Fibroblast of peridontal ligament (primary cell): ENCODE data around the gene NLGN1.

ENCODE experiments used
- DNase-seq: peaks from one replicate; pipeline ENCODE4 v3.0.0-alpha.2; 2010; ENCODE audit errors: extremely low read depth

The NLGN1 gene

DNA sequence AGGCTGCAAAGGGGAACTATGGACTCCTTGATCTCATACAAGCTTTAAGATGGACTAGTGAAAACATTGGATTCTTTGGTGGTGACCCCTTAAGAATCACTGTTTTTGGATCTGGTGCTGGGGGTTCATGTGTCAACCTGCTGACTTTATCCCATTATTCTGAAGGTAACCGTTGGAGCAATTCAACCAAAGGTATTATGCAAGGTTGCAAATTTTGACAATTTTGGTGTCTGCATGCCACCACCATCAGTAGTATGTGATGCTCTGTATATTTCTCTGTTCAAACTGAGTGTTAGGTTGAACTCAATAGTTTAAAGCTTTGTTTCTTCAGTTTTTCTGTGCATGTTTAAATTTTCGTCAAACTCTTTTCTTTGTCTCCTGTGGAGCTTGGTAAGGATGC is 877.8 kb downstream of the NLGN1 start:
- no peak for DNase-seq

GRCh38 chr3:174276826-174277225 is 879.3 kb downstream of the NLGN1 start:
- DNase-seq, result no peak

DNA sequence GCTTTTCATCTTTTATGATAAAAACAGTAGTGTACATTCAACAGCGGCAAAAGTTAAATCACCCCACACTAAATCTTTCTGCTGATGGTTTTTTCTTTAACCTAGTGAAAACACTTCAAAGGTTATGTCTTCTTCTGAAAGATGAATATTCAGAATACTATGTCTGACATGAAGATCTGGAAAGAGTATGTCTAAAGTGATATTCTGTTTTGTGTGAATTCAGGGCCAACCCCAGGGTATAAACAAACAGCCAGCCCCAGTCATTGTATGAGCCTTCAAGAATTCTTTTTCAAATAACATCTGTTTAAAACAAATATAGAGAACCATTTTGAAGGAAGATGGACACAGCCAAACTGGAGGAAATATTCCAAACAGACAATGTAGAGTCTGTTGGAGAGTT is 880.5 kb downstream of the NLGN1 start:
- no peak for DNase-seq

DNA sequence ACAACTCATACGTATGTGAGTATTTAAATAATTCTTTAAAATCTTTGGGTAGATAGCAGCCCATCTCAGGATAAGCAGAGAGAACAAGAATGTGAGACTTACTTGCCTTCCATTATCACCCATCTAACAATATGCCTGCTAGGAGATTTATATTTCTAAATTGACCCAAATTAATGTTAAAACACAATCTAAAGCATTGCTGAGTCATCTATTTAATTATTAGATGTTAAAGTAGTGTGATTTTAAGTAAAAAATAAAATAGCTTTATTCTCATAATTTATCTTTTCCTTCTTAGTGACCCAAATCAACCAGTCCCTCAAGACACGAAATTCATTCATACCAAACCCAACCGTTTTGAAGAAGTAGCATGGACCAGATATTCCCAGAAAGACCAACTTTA is 882.6 kb downstream of the NLGN1 start:
- DNase-seq, result no peak

DNA sequence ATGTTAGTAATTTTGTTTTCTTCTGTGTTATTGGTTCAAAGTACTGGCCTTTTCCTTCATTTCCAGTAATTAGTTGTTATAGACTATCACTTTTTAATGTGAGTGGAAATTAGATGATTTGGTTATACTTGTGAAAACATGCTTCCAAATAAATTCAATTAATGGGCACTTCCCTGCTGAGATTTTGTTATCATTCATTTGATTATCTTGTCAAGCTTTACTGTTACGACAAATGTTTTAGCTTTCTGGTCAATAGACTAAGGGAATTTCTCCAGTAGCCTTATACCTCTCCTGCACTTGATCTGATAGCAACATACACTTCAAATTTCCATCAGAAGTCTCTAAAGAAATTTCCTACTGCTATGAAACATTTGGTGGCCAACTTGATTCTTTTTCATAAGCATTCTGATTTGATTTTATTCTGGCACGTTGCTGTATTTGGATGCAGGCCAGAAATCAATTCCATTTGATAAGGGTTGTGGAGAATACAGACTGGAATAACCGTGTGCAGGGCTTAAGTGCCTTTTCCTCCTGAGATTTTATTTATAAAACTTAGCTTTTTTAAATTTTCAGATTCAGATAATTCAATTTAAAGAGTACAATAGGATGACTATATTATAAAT is 887.8 kb downstream of the NLGN1 start:
- no peak for DNase-seq

DNA sequence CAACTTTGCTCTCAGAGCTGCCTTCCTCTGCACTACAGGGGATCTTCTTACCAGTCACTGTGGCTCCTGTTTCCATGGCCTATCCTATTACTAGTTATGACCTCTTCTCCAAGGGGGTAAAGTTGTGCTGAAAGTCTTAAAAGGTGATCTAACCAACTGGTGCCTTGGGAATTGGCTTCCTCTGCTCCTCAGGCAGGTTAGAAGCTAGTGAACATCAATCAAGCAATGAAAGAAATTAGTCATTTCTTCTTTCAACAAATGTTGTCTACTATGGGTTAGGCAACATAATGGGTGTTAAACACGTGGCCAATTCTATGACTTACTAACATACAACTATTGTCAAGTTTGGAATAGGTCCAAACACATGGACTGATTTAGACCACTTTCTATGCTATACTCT is 890.2 kb downstream of the NLGN1 start:
- DNase-seq, result peak; percentile 14

GRCh38 chr3:174294616-174295015 is 897.1 kb downstream of the NLGN1 start:
- DNase-seq, result peak; percentile 10

DNA sequence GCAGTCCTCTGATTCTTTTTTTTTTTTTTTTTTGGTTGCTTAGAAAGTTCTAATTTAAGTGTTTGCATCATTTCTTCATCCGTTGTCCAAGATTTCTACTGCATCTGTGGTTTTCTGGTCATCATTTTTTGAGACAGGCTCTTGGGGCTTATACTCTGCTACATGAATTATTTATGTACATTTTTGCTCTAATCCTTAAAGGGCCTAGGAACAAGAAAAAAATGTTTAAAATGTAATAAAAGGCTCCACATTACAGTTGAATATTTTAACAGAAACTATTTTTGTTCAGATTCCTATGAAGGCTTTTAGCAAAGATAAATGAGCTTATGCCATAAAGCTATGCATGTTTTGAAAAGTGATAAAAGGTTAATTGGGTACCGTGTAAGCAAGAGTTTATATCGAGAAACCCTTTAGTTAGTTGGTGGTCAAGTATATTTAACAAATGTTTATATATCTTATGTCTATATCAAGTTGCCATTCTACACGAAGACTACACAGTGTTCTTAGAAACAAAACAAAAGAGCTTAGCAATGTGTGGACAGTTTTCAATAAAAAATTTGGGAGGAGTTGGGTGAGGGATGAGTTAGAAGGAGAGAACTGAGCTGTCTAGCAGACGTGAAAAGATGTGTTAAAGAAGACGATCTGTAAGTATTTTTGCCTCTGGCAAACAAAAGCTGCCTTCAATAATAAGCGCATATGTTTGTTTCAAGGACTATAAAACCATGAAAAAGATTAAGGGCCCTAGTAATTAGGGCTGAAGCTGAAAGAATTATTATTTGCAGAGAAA is 898.0 kb downstream of the NLGN1 start:
- peak; percentile 45 for DNase-seq

GRCh38 chr3:174302746-174303315 is 905.3 kb downstream of the NLGN1 start:
- no peak for DNase-seq

GRCh38 chr3:174303907-174304560 is 906.5 kb downstream of the NLGN1 start:
- DNase-seq, result no peak

- no peak for DNase-seq
Measured at GRCh38 chr3:174308736-174309135, 911.2 kb downstream of the NLGN1 start.

- DNase-seq, result no peak
Measured at GRCh38 chr3:174310475-174310983, 913.0 kb downstream of the NLGN1 start.

- DNase-seq, result no peak
Measured at GRCh38 chr3:174315225-174315624, 917.7 kb downstream of the NLGN1 start.

DNA sequence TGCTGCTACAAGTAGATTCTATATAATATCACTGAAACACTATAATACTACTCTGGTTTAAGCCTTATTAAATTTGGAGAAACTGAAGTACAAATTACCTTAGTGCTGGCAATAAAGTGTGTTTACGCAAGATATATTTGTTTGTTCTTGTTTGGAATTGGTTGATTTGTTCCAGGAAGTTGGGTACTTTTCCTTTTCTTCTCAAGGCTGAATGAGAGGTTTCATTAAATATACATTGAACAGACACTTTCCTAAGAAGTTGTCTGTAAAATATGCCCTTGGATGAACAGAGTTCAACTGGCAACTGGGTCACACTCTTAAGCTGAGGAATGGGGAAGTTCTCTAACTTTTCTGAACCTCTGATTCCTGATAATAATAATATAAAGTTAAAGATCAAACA is 919.5 kb downstream of the NLGN1 start:
- no peak for DNase-seq

GRCh38 chr3:174318181-174318580 is 920.6 kb downstream of the NLGN1 start:
- no peak for DNase-seq

DNA sequence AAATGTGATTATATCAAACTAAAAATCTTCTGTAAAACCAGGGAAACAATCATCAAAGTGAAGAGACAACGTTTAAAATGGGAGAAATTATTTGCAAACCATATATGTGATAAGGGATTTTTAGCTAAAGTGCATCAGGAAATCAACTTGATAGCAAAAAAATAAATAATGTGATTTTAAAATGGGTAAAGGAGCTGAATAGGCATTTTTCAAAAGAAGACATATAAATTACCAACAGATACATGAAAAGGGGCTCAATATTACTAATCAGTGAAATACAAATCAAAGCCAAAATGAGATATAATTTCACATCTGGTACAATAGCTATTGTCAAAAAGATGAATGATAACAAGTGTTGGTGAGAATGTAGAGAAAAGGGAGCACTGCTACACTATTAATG is 924.0 kb downstream of the NLGN1 start:
- DNase-seq, result no peak

- no peak for DNase-seq
Measured at GRCh38 chr3:174322789-174323188, 925.2 kb downstream of the NLGN1 start.

DNA sequence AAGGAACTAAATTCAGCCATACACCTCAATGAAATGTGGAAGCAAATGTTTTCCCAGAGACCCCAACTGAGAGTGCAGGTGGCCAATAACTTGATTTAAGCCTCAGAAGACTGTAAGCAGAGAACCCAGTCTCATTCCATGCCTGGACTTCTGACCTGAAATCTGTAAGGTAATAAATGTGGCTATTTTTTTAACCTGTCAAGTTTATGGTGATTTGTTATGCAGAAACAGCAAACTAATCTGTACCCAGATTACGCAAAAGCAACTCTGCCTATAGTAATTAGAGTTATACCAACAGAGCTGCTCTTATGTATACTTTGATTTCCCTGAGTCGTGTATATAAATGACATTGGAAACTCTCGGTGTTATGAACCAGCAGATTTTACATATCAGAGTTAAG is 927.6 kb downstream of the NLGN1 start:
- no peak for DNase-seq

GRCh38 chr3:174325834-174326700 is 928.5 kb downstream of the NLGN1 start:
- DNase-seq, result peak; percentile 86

DNA sequence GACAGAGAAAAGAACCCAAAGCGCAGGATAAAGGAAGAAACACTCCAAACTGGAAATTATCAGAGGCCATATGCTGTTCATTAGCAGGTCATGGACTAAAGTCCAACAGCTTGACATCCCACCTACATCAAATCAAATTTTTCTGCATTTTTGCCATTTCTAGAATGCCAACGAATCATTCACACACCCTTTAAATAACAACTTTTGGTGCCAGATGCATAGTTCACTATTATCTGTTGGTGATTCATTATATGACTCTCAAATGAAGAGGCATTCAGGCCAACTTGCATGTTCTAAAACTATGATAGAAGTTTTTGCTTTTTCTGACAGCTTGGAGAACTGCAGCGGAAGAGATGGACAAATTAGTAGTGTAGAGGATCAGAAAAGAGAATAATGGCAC is 931.8 kb downstream of the NLGN1 start:
- peak; percentile 75 for DNase-seq

DNA sequence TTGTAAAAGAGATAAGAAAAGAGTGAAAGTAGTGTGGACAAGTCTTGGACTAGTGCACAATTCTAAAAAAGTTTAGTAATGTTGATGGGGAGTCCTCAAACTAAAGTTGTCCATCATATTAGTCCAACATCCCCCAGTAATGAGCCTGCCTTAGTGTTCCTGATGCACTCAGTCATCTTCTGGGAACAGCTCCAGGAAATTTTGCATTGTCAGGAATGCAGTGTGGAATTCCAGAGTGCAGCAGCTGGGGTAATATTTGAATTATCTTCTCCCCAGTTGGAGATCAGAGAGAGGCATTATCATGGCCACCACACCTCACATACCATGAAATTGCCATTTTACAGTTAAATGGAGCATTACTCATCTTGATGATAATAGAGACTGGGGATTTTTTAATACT is 932.8 kb downstream of the NLGN1 start:
- peak; percentile 90 for DNase-seq
